Posterior vena cava (tissue), 2 donors: ENCODE results near the gene PRPF18. TPM values are rescaled to one million over a fixed set of nuclear protein-coding genes. Genes with fewer than 3 reads are reported as not detected.

Source experiments
- total RNA-seq, 2 donors: library from RNA; stranded (reverse); fragmentation: NEBNext Ultra II Directional; extraction: Animal tissue kit (Norgen Biotek cat#: 25700); gene quantifications; one replicate each; pipeline ENCODE4 v1.2.1, GENCODE V29; 2021
- donor health status: DM: yes; HTN: yes; CAD: no.
- donor health status: DM: yes; HTN: yes; CAD: no.

Gene PRPF18
- total RNA-seq, 2 donors from 2014 or later = 16.8 to 17.3 TPM

Other genes with a start within 250 kb of the PRPF18 start
- gene SEPHS1, start 238.7 kb upstream of the PRPF18 start, total RNA-seq = 10 to 100 TPM; 29.7 to 30.7 TPM
- 10 to 100 TPM; 10.1 to 21.7 TPM for gene BEND7, start 58.0 kb upstream of the PRPF18 start, total RNA-seq